HCT116 (cell line): ENCODE data around the gene HEXB. TPM values are rescaled to one million over a fixed set of nuclear protein-coding genes. Genes with fewer than 3 reads are reported as not detected.

Experiments
- EZH2 ChIP-seq: fragments of 200-600 bp; sonication (generic); IDR thresholded peaks from 2 replicates; pipeline ENCODE4 v1.6.1; 2017; ENCODE audit warnings: antibody characterized with exemption, mixed run types
- EZH2phosphoT487 ChIP-seq: fragments of 200-600 bp; IDR thresholded peaks from 2 replicates; pipeline ENCODE4 v1.6.1; 2018; ENCODE audit warnings: antibody characterized with exemption, borderline replicate concordance
- SP1 ChIP-seq: IDR thresholded peaks from 2 replicates; pipeline ENCODE4 v1.6.1; 2012; ENCODE audit warnings: low read depth
- SRF ChIP-seq: IDR thresholded peaks from 2 replicates; pipeline ENCODE4 v1.6.1; 2012; ENCODE audit warnings: low read depth
- YY1 ChIP-seq: IDR thresholded peaks from 2 replicates; pipeline ENCODE4 v1.6.1; 2011; ENCODE audit warnings: low read length, low read depth, moderate library complexity, mild to moderate bottlenecking; ENCODE audit not compliant: insufficient replicate concordance; ENCODE audit errors: extremely low read depth
- ZFX ChIP-seq: fragments of 450-650 bp; IDR thresholded peaks from 2 replicates; pipeline ENCODE4 v1.6.1; 2017
- ZNF274 ChIP-seq: fragments of 200-500 bp; sonication (Bioruptor generic); IDR thresholded peaks from 2 replicates; pipeline ENCODE4 v1.6.1; 2014; ENCODE audit warnings: mild to moderate bottlenecking, low read depth, low read length, inconsistent platforms
- total RNA-seq: library from RNA; stranded (reverse); gene quantifications from one replicate; pipeline ENCODE4 v1.2.1, GENCODE V29; 2021; ENCODE audit not compliant: unreplicated experiment
- TF ChIP-seq, protein P1 (sequence below): IDR thresholded peaks from 2 replicates; pipeline ENCODE4 v1.6.1; 2011; ENCODE audit warnings: mild to moderate bottlenecking, low read length, moderate library complexity; ENCODE audit not compliant: insufficient replicate concordance; ENCODE audit errors: extremely low read depth
- TF ChIP-seq, protein P2 (sequence below): IDR thresholded peaks from 2 replicates; pipeline ENCODE4 v1.6.1; 2012; ENCODE audit warnings: low read depth

The HEXB gene
- total RNA-seq, 1 experiment from 2014 or later, result 123 TPM

DNA sequence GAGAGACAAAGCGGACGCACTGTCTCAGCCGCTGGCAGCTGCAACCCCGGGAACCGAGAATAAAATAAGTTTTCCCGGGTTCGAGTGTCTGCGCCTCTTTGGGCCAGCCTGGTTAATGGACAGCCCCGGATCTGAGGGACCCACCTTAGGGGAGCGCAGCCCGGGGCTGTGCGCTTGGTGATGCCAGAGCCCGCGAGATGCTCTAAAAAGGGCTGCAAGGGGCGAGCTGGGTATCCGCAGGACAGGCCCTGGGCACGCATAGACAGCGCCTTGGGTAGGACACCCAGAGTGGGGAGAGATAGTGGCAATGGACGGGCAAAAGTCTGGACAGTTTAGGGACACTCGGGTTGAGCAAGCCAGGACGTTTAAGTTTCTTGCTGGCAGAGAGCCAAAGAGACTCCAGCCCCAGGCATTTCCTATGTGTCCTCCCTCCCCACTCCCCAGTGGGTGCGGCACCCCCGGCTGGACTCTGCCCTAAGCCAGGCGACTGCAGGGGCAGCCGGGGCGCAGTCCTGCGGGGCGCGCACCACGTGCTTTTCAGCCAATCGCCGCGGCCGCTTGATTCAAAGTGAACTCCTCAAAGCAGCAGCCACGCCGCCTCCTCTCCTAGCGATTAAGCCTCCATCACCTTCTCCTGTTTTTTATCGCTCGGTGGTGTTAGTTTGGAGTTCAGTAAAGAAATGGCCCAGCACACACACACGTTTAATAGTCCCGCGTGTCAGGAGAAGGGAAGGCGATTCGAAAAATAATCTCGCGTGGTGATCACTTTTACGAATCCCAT lies 43.9 kb upstream of the HEXB start (continued):
- TF ChIP-seq, protein P1, sequence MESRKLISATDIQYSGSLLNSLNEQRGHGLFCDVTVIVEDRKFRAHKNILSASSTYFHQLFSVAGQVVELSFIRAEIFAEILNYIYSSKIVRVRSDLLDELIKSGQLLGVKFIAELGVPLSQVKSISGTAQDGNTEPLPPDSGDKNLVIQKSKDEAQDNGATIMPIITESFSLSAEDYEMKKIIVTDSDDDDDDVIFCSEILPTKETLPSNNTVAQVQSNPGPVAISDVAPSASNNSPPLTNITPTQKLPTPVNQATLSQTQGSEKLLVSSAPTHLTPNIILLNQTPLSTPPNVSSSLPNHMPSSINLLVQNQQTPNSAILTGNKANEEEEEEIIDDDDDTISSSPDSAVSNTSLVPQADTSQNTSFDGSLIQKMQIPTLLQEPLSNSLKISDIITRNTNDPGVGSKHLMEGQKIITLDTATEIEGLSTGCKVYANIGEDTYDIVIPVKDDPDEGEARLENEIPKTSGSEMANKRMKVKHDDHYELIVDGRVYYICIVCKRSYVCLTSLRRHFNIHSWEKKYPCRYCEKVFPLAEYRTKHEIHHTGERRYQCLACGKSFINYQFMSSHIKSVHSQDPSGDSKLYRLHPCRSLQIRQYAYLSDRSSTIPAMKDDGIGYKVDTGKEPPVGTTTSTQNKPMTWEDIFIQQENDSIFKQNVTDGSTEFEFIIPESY, result no peak
- TF ChIP-seq SRF (no peak), ZNF274 (no peak), EZH2phosphoT487 (no peak), SP1 (no peak; the same call in 1 of the 2 replicates), YY1 (no peak), ZFX (no peak), EZH2 (no peak)
- TF ChIP-seq, protein P2, sequence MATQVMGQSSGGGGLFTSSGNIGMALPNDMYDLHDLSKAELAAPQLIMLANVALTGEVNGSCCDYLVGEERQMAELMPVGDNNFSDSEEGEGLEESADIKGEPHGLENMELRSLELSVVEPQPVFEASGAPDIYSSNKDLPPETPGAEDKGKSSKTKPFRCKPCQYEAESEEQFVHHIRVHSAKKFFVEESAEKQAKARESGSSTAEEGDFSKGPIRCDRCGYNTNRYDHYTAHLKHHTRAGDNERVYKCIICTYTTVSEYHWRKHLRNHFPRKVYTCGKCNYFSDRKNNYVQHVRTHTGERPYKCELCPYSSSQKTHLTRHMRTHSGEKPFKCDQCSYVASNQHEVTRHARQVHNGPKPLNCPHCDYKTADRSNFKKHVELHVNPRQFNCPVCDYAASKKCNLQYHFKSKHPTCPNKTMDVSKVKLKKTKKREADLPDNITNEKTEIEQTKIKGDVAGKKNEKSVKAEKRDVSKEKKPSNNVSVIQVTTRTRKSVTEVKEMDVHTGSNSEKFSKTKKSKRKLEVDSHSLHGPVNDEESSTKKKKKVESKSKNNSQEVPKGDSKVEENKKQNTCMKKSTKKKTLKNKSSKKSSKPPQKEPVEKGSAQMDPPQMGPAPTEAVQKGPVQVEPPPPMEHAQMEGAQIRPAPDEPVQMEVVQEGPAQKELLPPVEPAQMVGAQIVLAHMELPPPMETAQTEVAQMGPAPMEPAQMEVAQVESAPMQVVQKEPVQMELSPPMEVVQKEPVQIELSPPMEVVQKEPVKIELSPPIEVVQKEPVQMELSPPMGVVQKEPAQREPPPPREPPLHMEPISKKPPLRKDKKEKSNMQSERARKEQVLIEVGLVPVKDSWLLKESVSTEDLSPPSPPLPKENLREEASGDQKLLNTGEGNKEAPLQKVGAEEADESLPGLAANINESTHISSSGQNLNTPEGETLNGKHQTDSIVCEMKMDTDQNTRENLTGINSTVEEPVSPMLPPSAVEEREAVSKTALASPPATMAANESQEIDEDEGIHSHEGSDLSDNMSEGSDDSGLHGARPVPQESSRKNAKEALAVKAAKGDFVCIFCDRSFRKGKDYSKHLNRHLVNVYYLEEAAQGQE, result no peak
